ENCODE results near the gene CDK11B.

DNA sequence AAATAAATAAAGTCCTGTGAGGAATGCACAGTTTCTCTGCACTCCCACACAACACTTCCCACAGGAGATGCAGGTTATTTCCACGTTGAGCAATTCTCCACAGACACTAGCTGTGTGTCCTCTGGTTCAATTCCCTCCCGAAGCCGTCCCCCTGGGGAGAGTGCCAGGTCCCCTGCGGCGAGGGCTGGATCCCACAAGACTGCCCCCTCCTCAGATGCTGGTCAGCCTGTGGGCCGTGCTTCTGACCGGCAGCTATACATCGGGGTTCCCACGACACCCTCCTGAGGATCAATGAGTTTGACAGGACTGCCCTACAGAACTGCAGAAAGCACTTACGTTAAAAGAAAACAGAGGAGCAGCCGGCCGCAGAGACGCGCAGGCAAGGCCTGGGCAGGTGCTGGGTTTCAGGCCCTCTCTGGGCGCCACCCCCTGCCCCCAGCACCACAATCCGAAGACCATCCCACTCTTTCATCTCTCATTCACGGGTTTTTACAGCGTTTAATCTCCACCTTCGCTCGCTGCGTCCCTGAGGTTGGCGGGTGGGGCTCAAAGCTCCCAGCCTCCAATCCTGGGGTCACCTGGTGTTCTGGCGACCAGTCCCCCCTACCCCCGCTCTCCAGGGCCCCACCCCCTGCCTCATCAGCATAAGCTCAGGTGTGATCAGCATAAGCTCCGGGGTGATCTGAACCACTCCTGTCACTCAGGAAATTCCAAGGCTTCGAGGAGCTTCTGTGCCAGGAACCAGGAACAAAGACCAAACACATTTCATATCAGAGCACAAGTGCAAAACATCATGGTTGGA, 24.5 kb upstream of the CDK11B start:
- TF ChIP-seq POLR2A (IDR thresholded peaks at IDR 0.05; ENCODE audit: control extremely low read depth in 1 of 2, low read depth in 2 of 2, low read length in 2 of 2) (no peak), CTCF (IDR thresholded peaks at IDR 0.05; ENCODE audit: control extremely low read depth in 1 of 3, insufficient read depth in 1 of 3, low read depth in 1 of 3, low read length in 3 of 3) (no peak), TBP (IDR thresholded peaks at IDR 0.05; ENCODE audit: low read depth, low read length) (no peak), ZNF274 (IDR thresholded peaks at IDR 0.05; ENCODE audit: borderline replicate concordance, extremely low read depth, low read length) (no peak), POLR2AphosphoS5 (IDR thresholded peaks at IDR 0.05; ENCODE audit: low read depth, low read length) (no peak), RFX5 (IDR thresholded peaks at IDR 0.05; ENCODE audit: borderline replicate concordance, low read depth, low read length) (no peak), TEAD4 (IDR thresholded peaks at IDR 0.05; ENCODE audit: low read depth, low read length) (no peak), CEBPB (IDR thresholded peaks at IDR 0.05; ENCODE audit: low read depth, low read length) (no peak), USF2 (IDR thresholded peaks at IDR 0.05; ENCODE audit: low read length) (no peak), JUN (IDR thresholded peaks at IDR 0.05; ENCODE audit: low read depth, low read length) (no peak), SP1 (IDR thresholded peaks at IDR 0.05; ENCODE audit: low read depth, low read length) (no peak), GABPA (IDR thresholded peaks at IDR 0.05; ENCODE audit: borderline replicate concordance, insufficient read depth, low read length) (no peak)
